GM19238 (cell line): ENCODE measurements around the gene NTSR1.

Source experiments
- DNase-seq: peaks from one replicate; pipeline ENCODE4 v3.0.0; 2011; ENCODE audit warnings: low spot score; ENCODE audit not compliant: insufficient read length

The NTSR1 gene

GRCh38 chr20:62693524-62693922 lies 15.1 kb upstream of the NTSR1 start:
- DNase-seq = no peak

- DNase-seq = no peak
Observed at GRCh38 chr20:62694106-62694505, 14.5 kb upstream of the NTSR1 start.

- DNase-seq = no peak
Observed at GRCh38 chr20:62694868-62695267, 13.8 kb upstream of the NTSR1 start.

GRCh38 chr20:62695448-62696414 lies 12.9 kb upstream of the NTSR1 start:
- no peak for DNase-seq

GRCh38 chr20:62696434-62696957 lies 12.1 kb upstream of the NTSR1 start:
- DNase-seq = no peak

GRCh38 chr20:62696989-62697388 lies 11.6 kb upstream of the NTSR1 start:
- DNase-seq = no peak

- no peak for DNase-seq
Observed at GRCh38 chr20:62697468-62697912, 11.1 kb upstream of the NTSR1 start.

GRCh38 chr20:62698231-62698630 lies 10.4 kb upstream of the NTSR1 start:
- no peak for DNase-seq

GRCh38 chr20:62699296-62699695 lies 9.3 kb upstream of the NTSR1 start:
- no peak for DNase-seq

- no peak for DNase-seq
Observed at GRCh38 chr20:62699741-62700140, 8.9 kb upstream of the NTSR1 start.

- DNase-seq = no peak
Observed at GRCh38 chr20:62700261-62700930, 8.2 kb upstream of the NTSR1 start.

- no peak for DNase-seq
Observed at GRCh38 chr20:62701161-62702012, 7.2 kb upstream of the NTSR1 start.

GRCh38 chr20:62702013-62702300 lies 6.7 kb upstream of the NTSR1 start:
- no peak for DNase-seq

GRCh38 chr20:62702895-62703852 lies 5.5 kb upstream of the NTSR1 start:
- no peak for DNase-seq

GRCh38 chr20:62703853-62704228 lies 4.8 kb upstream of the NTSR1 start:
- DNase-seq = no peak

GRCh38 chr20:62704341-62704948 lies 4.2 kb upstream of the NTSR1 start:
- DNase-seq = no peak

GRCh38 chr20:62705627-62706026 lies 3.0 kb upstream of the NTSR1 start:
- no peak for DNase-seq

- no peak for DNase-seq
Observed at GRCh38 chr20:62706344-62706743, 2.3 kb upstream of the NTSR1 start.

- DNase-seq = no peak
Observed at GRCh38 chr20:62706857-62707256, 1.8 kb upstream of the NTSR1 start.

GRCh38 chr20:62707276-62707920 lies 1.2 kb upstream of the NTSR1 start:
- DNase-seq = no peak
